ENCODE data around the gene FMNL1. TPM values are rescaled to one million over a fixed set of nuclear protein-coding genes. Genes with fewer than 3 reads are reported as not detected.

Gene FMNL1
- polyA plus RNA-seq, 1 experiment = 2.0 TPM

DNA sequence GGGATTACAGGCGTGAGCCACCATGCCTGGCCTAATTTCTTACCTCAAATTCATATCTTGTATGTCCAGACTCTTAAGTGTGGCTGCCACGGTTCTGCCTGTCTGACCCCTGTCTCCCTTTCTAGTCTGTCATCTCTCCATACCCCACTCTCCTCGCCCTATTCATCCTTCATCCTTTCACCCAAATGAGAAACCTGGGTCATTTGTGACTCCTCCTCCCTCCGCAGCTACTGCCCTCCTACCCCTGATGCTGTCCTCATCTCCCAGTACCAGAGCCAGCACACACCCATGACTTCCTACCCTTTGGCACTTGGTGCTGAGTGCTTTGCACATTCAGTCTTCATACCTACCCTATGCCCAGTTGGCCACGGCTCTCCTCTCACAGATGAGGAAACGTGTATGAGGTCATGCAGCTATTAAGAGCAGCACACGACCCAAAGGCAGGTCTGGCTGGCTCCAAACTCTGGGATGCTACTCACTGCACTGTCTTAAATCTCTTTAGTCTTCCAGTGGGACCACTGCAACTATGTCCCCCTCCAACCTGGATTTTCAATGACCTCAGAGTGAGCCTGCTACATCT, 38.6 kb downstream of the FMNL1 start:
- H3K36me3 ChIP-seq (ENCODE audit: control insufficient read depth, insufficient read depth, low read length) = peaks cover 23% of the 10 kb centered on the region
- H3K4me3 ChIP-seq (ENCODE audit: low read depth, low read length) = no peak overlapping the region
- ChIA-PET CTCF (interaction anchor here (1.2 to 2.8 kb wide), 4 partner anchors 13 to 41 kb away, joined by 3 to 11 read pairs (median 7); no protein-coding TSS in a partner anchor), POLR2A (no interaction called here)
- TF ChIP-seq, protein P1, sequence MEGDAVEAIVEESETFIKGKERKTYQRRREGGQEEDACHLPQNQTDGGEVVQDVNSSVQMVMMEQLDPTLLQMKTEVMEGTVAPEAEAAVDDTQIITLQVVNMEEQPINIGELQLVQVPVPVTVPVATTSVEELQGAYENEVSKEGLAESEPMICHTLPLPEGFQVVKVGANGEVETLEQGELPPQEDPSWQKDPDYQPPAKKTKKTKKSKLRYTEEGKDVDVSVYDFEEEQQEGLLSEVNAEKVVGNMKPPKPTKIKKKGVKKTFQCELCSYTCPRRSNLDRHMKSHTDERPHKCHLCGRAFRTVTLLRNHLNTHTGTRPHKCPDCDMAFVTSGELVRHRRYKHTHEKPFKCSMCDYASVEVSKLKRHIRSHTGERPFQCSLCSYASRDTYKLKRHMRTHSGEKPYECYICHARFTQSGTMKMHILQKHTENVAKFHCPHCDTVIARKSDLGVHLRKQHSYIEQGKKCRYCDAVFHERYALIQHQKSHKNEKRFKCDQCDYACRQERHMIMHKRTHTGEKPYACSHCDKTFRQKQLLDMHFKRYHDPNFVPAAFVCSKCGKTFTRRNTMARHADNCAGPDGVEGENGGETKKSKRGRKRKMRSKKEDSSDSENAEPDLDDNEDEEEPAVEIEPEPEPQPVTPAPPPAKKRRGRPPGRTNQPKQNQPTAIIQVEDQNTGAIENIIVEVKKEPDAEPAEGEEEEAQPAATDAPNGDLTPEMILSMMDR (IDR thresholded peaks at IDR 0.05; ENCODE audit: insufficient read depth, low read depth, low read length) = no peak
- DNase-seq (ENCODE audit: low read depth) = no peak
- H3K27me3 ChIP-seq (ENCODE audit: control insufficient read depth, insufficient read depth, low read length) = no peaks in the 10 kb centered on the region

DNA sequence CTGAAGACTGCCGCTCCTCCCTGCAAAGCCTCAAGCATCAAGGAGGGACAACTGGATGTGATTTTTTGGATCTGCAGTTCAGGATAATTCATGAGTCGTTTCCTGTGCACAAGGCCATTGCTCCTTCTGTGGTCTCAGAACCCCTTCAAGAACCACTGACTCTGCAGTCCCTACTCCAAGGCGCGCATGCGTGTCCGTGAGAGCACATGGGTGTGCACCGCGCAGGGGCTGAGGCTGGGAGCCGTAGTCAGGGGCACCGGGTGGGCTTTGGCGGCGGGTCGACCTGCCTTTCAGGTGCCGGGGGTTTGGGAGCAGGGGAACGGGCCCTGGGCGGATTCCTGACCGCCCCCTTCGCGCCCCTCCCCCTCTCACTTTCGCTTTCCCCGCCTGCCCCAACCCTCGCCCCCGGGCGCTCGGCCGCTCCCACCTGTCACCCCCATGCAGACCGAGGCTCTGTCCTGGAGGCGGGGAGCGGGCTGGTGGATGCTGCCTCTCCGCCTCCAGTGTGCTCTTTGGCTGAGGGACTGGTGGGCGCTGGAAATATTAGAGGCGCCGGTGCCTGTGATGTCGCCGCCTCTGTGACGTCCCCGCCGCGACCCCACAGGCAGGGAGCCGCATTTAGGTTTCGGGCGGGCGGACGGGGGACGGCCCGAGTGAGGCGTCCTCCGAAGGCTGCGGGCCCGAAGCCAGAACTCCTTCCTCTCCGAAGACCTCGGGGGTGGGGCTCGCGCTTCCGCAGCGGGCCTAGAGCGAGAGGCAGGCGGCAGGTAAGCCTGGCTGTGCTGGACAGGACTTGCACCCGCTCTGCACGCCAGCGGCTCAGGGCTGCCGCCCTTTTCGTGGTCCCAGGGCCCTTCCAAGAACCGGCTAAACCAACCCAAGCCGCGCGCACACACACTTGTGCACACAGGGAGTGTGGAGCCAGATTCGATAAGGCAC, 40.2 kb downstream of the FMNL1 start, which contains the start of gene SPATA32:
Gene SPATA32, minus strand, starts transcription at position 518 of the 939 bp plus-strand sequence. Its CDS starts 78 bp downstream, at position 440.
- Histone ChIP-seq H3K36me3 (ENCODE audit: control insufficient read depth, insufficient read depth, low read length) (peaks cover 27% of the 10 kb centered on the region), H3K4me3 (ENCODE audit: low read depth, low read length) (peak within 1 kb of the TSS; percentile 26), H3K27me3 (ENCODE audit: control insufficient read depth, insufficient read depth, low read length) (no peaks in the 10 kb centered on the region)
- DNase-seq (ENCODE audit: low read depth) = no peak
- TF ChIP-seq, protein P1 (IDR thresholded peaks at IDR 0.05; ENCODE audit: insufficient read depth, low read depth, low read length) = no peak
- POLR2A ChIA-PET = no interaction called here
- CTCF ChIA-PET = interaction anchor here (0.8 to 1.4 kb wide), 2 partner anchors 13 to 15 kb away, joined by 3 to 4 read pairs; no protein-coding TSS in a partner anchor

DNA sequence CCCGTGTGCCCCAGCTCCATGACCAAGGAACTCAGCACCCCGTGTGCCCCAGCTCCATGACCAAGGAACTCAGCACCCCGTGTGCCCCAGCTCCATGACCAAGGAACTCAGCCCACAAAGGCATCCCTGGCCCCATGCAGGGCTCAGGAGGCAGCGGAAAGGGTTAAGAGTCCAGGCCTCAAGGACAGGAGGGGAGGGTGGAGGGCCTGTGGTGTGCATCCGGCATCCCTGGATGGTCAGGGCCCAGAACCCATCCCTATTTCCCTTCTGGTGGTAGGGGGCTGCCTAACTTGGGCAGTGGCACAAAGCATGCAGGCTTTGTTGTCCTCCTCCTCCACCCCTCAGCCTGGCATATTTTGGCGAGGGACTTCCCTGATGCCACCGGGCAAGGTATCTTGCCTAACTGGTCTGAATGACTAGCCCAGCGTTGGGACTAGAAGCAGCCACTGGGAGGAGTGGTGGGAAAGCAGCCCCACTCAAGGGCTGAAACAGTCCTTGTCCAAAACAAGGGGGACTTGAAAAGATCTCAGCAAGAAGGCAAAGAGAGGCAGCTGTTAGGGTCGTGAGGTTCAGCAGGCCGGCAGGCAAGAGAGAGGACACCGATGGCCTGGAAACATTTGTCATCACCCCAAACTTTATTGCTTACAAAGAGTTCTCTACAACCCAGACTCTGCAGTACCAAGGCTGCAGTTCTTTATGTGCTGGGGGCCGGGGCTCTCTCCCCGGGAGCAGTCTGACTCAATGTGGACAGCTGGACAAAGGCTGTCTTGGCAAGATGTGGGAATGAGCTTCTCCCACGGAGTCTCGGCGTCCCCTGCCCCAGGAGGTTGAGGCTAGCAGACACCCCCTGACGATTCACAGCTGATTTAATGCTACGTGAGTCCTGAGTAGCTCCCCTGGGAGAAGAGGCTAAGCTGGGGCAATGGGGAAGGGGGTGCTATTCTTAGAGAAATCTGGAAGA, 41.1 kb downstream of the FMNL1 start:
- no peak overlapping the region for H3K4me3 ChIP-seq (ENCODE audit: low read depth, low read length)
- H3K36me3 ChIP-seq (ENCODE audit: control insufficient read depth, insufficient read depth, low read length) = peaks cover 35% of the 10 kb centered on the region
- H3K27me3 ChIP-seq (ENCODE audit: control insufficient read depth, insufficient read depth, low read length) = no peaks in the 10 kb centered on the region
- POLR2A ChIA-PET = no interaction called here
- DNase-seq (ENCODE audit: low read depth) = no peak
- TF ChIP-seq, protein P1 (IDR thresholded peaks at IDR 0.05; ENCODE audit: insufficient read depth, low read depth, low read length) = peak; percentile 30; the same call in 1 of the 2 replicates
- CTCF ChIA-PET = interaction anchor here (0.6 to 1.6 kb wide), 8 partner anchors 11 to 126 kb away, joined by 3 to 6 read pairs (median 4); partner anchors contain the start of gene MAP3K14

DNA sequence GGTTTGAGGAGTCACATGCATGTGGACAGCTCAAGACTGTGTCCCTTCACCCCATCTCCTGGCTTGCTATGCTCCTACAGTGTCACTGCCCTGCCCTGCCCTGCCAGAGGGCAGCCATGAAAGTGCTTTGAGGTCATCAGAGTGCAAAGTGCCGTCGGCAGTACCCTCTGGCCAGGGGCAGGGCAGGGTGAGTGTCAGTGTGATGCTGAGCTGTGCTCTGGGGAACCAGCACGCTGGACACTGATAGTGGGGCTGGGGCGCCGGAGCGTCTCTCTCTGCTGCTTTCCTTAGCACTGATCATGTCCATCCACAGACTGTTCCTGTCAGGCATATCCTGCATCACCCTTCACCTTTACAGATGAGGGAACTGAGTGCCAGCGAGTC, 41.8 kb downstream of the FMNL1 start:
- CTCF ChIA-PET = interaction anchor here (0.6 to 4.9 kb wide), 8 partner anchors 12 to 125 kb away, joined by 4 to 35 read pairs (median 4); partner anchors contain the start of gene MAP3K14
- POLR2A ChIA-PET = no interaction called here
- no peak for DNase-seq (ENCODE audit: low read depth)
- Histone ChIP-seq H3K27me3 (ENCODE audit: control insufficient read depth, insufficient read depth, low read length) (no peaks in the 10 kb centered on the region), H3K36me3 (ENCODE audit: control insufficient read depth, insufficient read depth, low read length) (peaks cover 39% of the 10 kb centered on the region), H3K4me3 (ENCODE audit: low read depth, low read length) (no peak overlapping the region)
- TF ChIP-seq, protein P1 (IDR thresholded peaks at IDR 0.05; ENCODE audit: insufficient read depth, low read depth, low read length) = no peak

Measured in BJ (cell line).